Body of pancreas (tissue), 4 donors: ENCODE data around the gene LRP1.

Experiments
- CTCF ChIP-seq, 7 experiments: fragments of 450-650 bp in 4 of 7; fragments of 200-600 bp in 3 of 7; sonication (generic) in 3 of 7; IDR thresholded peaks; one replicate each; pipeline ENCODE4 v1.5.1; 2016 to 2019; ENCODE audit warnings: antibody characterized with exemption in 7 of 7
- POLR2A ChIP-seq, 3 donors: fragments of 450-650 bp; IDR thresholded peaks; one replicate each; pipeline ENCODE4 v1.6.1; 2016; ENCODE audit warnings: antibody characterized with exemption in 3 of 3, mild to moderate bottlenecking in 2 of 3

- TF ChIP-seq CTCF (IDR thresholded peaks at IDR 0.05): no peak
- no peak for TF ChIP-seq POLR2A (IDR thresholded peaks at IDR 0.05)
Measured at GRCh38 chr12:57204454-57204853, 76.2 kb downstream of the LRP1 start.
